Putamen (tissue), 1 donor: Measurements from ENCODE around the gene LRP1.

ENCODE experiments used
- DNase-seq: peaks from one replicate; pipeline ENCODE4 v3.0.0-alpha.2; 2016; ENCODE audit warnings: low spot score

The LRP1 gene

DNA sequence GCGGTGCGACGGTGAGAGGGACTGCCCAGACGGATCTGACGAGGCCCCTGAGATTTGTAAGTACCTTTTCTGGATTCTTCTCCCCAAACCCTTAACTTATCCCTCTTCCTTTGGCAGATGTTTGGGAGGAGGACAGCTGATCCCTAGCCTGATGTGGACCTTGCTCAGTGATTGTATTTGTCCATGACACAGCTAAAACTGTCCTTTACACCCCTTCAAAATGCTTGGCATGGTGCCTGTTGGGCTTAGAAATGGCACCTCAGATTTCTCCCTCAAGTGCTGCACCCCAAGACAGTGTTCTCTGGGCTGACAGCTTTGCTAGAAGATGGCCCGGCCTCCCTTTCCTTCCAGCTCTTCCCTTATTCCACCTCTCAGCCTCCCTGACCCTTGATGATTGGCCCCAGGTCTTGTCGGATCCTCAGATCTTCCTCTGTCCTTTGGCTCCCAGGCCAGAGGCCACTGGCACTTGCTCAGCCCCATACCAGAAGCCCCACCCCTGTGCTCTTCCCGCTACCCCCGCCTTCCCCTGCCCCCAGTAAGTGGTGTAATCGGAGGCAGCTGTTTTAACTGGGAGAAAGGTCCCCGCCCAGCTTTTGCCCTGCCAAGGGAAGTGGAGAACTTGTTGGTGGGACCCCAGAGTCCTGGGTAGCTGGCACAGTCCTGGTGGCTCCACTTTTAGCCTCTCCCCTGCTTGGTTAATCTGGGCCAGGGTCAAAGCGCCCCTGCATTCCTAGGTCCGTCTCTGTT, 10.4 kb downstream of the LRP1 start:
- DNase-seq: no peak

DNA sequence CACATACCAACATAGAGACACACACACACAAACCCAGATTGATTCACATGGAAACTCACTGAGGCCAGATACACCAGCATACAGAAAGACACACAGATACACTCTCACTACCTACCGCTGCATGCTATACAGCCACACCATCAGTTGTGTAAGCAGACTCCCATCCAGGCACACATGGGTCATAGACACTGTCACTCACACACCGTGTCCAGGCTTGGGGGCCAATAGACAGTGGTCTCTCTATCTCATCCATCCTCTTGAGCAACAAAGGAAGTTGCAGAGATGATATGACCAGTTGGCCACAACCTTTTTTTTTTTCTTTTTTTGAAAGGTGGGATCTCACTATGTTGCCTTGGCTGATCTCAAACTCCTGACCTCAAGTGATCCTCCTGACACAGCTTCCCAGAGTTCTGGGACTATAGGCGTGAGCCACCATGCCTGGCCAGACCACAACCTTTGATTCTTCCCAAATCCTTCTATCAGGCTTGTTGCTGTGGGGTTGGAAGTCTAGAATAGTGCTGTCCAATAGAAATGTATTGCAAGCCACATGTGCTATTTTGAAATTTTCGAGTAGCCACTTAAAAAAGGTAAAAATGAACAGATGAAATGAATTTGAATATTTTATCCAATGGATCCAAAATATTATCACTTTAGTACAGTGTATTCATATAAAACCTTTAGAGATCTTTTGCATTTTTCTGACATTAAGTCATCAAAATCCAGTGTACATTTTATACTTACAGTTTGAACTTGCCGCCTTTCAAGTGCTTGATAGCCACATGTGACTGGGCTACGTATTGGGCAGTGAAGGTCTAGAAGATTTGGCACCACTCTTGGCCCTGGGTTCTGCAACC, 11.7 kb downstream of the LRP1 start:
- no peak for DNase-seq

DNA sequence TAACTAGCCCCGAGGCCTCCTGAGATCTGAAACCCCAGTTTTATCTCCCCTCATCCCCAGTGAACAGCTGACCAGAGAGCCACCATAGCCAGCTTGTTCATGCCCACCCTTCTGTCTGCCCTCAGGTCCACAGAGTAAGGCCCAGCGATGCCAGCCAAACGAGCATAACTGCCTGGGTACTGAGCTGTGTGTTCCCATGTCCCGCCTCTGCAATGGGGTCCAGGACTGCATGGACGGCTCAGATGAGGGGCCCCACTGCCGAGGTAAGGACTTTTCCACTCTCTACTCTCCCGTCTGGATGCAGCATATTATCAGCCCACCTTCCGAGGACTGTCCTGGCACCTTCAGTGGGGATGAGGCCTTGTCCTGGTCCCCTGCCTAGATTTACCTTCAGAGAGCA, 13.0 kb downstream of the LRP1 start:
- no peak for DNase-seq

DNA sequence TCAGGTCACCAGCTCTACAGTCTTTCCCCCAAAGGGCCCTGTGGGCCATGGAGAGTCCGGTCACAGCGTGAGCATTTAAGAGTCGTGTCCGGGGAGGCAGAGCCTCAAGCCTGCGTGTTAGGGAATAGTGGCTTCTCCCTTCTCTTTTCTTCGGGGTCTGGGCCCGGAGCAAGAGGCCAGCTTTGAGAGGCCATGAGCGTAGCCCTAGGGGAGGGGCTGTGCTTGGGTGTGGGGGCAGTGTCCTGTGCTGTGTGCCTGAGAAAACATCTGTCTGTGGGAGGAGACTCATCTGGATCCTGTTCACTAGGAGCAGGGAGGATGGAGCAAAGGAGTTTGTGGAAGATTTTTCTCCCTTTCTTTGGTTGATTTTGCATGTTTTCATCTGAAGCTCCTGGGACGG, 13.8 kb downstream of the LRP1 start:
- DNase-seq: no peak

DNA sequence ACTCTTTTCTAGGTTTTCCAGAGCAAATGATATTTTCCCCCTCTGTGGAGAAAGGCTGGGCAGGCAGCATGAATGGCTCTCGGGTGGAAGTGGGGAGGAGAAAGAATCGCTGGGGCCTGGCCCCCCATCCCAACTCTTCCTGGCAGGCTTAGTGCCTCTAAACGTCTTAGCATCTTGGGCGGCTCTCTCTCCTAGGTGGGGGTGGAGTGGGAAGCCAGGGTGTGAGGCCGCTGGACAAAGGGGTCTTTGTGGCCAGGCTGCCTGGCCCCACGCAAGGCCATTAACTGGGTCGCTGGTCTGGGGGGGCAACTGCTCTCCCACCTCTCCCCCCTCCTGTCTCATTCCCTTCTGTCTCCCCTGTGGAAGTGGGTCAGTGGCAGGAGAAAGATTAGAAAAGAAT, 14.4 kb downstream of the LRP1 start:
- no peak for DNase-seq

DNA sequence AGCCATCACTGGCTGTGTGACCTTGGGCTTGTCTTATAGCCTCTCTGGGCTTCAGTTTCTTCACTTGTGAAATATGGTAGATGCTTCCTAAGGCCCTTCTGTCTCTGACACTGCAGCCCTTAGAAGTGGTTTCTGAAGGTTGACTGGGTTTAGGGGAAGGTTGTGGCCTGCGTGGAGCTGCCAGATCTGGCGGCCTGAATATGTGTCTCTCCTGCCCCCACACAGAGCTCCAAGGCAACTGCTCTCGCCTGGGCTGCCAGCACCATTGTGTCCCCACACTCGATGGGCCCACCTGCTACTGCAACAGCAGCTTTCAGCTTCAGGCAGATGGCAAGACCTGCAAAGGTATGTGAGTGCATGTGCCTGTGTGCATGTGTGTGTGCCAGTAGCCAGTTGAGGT, 15.2 kb downstream of the LRP1 start:
- no peak for DNase-seq

DNA sequence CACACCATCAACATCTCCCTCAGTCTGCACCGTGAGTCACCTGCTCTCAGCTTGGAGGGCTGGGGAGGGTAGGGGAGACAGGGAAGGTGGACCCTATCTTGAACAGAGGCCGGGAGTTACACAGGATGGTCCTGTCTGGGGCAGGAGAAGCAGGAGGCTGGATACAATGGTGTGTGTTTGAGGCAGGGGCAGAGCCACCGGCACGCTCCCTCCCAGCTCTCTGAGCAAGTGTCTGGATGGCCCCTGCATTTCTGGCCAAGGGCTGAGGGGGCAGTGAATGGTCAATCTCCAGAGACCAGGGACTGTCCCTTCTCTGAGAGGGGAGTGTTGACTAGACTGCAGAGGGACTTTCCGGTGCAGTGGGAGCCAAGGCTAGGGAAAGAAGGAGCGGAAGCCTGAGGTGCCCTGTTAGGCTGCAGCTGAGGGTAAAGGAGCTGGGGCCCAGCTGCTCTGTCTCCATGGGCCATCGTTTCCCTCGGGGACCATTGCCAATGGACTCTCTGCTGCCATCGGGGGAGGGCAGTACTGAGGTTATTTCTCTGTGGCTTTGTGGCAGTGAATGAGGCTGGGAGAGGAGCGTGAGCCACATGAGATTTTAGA, 17.3 kb downstream of the LRP1 start:
- DNase-seq: no peak

DNA sequence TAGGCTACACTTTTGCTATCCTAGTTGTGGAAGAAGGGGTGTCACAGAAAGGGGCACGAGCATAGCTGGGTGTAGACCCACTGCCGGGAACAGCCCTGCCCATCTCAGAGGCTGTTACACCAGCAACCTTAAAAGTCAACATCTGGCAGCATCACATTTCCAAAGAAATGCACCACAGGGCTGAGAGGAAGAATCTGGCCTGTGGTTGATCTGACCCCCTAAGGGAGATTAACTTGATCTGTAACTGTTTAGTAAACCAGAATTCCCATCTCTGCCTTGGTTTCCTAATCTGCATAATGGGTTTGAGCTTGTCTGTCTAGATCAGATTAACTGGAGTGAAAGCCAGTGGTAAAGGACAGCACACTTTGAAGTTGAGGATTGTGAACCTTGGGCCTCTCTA, 17.8 kb downstream of the LRP1 start:
- DNase-seq: no peak

DNA sequence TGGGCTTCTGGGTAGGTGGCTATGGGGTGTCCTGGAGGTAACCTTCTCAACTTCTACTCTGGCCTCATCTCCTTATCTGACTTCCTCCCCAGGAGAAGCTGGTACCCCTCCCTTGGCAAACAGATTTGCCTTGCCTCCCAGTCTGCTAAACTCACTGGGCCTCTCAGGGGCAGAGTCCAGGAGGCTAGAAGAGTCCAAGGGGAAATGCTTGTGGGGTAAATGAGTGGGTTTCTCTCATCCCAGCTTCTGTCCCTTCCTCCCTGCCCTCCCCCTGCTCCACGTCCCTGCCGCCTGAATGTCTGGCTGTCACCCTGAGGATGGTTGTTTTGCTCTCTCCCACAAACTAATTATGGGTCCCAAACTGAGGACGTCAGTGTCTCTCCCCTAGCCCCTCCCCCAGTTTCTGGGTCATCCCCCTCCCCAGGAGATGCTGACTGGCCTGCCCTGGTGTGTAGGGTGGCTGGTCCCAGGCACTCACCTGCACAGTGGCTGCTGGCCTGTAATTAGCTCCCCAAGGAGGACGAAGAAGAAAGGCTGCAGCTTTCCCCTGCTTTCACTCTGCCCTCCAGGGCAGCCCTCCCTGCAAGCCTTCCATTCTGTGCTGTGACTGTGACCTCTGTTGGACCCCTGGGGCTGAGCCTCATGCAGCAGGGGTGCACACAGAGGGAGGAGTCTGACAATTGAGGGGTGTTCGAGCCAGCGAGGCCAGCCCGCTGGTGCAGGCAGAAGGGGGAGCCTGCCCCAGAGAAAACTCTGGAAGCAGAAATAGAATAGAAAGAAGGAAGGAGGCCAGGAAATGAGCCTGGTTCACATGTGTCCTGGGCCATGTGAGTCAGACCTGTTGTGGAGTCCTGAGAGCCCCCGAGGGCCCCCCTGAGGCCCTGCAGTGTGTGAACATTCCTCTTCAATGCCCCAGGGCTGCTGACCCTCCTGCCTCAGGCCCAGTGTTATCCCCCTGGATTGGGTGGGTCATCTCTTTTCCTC, 19.0 kb downstream of the LRP1 start, which contains the start of gene LRP1-AS:
Gene LRP1-AS (minus strand): TSS at position 659 of the 984 bp plus-strand sequence.
- no peak for DNase-seq

DNA sequence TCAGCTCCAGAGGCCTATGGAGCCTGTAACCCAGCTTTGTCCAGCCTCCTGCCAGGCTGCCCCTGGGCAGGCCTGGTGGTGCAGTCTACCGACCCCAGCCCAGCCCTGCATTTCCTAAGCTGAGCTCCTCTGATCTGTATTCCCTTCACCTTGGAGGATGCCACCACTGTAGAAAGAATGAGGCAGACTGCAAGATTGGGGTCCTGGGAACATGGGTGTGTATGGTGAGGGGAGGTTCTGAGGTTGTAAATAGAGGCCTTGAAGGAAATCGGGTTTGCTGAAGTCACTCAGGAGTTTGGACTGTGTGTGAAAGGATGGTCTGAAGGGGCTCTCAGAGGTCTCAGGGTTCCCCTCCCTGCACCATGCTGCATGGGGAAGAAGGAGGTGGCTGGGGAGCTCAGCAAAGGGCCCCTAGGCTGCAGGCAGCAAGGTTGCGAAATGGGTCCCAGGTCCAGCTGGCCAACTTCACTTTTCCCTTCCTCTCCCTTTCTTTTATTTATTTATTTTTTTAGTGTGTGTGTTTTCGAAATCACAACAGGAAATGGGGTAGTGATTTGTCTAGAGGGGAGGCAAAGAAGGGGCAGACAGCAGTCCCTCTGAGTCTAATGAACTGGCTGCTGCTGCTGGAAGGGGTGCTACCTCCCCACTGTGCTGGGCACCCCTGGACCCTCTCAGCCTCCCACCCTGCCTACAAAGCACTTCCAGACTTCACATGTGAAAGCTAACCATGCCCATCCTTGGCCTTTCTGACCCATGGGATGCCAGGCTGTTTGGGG, 20.4 kb downstream of the LRP1 start:
- no peak for DNase-seq

DNA sequence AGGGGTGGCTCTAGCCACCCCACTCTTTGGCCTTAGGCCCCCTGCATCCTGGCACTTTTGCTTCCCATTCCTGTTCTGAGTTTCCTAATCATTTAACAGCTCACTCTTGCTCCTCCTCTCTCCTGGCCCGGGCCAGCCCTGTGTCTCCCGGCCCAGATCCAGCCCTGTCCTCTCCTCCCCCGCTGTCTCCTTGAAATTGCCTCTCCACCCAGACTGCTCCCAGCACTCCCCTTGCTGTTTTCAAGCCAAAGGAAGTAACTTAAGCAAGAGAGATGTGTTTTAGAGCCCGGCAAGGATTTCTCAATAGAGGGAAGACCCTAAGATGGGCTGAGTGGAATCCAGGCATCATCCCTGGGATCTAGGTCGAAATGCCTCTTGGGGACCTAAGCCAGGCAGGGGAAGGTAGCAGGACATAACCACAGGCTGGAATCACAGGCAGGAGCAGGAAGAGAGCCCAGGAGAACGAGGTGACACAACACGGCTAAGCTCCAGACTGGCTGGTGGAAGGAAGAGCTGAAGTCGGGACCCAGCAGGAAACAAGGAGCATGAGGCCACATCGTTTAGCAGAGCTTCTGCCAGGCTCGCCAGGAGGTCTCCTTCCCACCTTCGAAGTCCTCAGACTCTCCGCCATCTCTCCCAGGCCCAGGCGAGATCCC, 21.1 kb downstream of the LRP1 start:
- no peak for DNase-seq

DNA sequence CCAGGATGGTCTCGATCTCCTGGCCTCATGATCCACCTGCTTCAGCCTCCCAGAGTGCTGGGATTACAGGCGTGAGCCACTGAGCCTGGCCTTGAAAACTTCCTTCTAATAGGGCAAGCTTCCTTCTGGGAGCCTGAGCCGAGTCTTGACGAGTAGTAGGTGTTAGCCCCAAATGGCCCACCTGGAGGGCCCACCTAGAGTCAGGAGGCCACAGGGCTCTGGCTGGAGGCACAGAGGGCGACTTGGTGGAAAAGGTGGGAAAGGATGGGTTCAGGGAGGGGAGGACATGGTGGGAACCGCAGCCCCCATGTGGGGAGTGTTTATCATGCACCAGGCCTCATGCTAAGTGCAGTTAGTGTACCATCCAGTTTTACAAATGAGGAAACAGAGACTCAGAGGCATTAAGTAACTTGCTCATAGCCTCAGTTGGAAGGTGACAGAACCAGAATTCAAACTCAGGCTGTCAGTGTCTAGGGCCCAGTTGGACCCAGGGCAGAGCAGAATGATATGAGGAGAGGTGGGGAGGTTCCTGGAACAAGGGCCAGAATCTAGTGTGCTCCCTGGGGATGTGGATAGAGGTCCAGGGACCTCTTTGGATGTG, 22.2 kb downstream of the LRP1 start:
- DNase-seq: no peak

DNA sequence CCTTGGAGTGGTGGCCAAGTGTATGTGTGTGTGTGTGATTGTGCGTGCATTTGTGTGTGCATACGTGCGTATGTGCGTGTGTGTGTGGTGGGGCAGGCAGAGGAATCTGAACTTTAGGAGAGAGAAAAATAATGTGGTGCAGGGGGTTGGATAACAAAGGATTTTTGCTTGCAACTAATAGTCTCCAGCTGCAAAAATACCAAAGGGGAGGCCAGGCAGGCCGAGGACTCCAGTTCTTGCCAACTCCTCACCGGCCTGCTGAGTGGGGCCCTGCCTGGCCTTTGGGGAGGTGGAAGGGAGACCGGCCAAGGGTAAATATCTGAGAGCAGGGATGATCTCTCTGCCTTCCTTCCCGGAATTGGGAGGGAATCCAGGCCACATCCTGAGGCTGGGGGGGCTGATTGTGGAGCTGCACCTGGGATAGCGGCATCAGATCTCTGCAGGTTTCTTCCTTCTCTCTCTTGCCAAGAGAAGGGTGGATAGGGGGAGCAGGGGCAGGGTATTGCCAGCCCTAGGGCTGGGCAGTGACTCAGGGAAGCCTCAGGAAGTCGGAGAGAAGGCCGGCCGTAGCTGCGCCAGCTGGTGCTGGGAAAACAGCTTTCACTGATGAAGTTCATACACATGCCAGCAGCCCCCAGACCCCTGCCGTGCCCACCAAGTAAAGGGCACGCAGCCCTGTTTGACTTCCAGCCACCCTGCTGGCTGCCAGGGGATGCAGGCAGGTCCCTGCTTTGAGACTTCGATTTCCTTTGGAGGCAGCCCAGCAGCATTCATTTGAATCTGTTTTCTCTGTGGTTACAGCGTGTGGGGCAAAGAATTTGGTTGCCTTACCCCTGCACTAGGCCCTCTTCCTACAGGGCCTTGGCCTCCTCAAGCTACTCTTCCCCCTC, 23.7 kb downstream of the LRP1 start:
- no peak for DNase-seq

DNA sequence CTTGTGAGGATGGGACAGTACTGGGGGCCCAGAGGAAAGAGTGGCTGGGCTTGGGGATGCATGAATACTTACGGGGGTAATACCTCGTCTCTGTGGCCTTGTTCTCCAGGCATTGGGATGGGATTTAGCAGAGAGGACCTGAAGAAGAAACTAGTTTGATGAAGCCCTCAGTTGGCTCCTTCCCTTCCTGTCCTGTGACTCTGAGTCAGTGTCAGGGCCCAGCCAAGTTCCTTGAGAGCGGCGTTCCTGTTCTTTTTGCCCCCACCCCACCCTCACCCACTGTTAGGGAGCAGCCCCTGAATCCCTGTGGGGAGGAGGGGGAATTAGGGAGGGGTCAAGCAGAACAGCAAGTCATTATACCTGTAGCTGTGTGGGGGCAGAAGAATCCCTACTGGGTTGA, 24.4 kb downstream of the LRP1 start:
- DNase-seq: no peak

DNA sequence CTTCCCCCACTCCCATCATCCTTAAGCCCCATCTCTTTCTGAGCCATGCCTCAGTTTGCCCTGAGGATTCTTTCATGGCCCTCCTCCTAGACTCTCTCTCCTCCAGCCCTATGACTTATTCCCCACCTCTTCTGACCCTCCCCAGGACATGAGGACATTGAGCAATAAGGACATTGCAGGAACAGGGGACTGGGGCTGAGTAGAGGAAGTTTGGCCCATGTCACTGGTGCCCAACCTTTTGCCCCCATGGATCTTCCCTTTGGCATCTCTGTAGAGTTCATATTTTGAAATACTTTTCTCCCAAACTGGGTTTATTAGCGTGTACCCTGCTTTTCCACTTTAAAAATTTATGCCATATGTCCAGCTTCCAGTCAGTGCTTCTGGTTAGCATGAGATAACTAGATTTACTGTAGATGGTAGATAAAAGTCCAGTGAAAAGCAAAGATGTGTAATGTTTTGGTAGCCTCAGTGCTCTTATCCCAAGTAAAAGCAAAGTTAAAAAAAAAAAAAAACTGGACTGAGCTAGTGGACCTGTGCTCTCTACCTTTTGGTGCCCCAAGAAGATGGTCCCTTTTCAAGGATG, 25.2 kb downstream of the LRP1 start:
- DNase-seq: no peak

DNA sequence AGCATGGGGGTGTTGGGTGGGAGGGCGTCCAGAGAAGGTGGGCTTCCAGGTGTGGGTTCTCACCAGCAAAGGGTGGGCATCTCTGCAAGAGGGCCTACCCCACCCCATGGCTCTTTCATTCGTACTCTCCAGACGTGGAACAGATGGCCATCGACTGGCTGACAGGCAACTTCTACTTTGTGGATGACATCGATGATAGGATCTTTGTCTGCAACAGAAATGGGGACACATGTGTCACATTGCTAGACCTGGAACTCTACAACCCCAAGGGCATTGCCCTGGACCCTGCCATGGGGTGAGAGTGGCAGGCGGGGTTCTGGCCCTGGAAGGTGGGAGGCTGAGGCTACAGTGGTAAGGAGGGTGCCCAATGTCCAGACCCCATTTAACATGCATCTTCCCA, 25.8 kb downstream of the LRP1 start:
- no peak for DNase-seq

DNA sequence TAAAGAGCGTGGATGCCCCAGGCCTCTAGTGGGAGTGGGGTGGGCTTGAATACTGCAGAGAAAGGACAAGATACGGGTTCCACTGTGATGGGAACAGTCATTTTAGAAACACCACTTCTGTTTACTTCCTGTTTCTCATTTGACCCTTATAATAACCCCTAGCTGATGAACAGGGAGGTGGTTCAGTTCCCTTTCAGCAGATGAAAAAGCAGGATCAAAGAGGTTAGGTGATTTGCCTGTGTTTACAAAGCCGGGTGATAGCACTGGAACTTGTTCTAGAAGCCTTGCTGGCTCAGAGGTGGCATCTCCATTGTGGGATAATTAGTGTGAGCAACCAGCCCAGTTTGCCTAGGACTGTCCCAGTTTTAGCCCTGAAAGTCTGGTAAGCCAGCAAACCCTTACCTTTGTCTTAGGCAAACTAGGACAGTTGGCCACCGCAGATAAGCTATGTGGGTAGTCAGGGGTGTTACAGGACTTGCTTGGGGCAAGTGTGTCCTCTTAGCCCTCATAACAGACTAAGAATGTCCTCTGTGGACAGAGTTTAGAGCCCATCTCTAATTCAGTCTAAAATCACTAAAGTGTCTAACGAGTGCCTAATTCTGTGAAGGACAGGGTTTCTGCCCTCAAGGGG, 26.6 kb downstream of the LRP1 start:
- DNase-seq: no peak
